ENCODE measurements around the gene SPIRE1. TPM values are rescaled to one million over a fixed set of nuclear protein-coding genes. Genes with fewer than 3 reads are reported as not detected.
A peak's percentile ranks its signal among the peaks of the same experiment; 100 is the strongest.

SPIRE1 gene
- total RNA-seq, 1 experiment from 2014 or later, result 26.1 TPM

- peak overlapping the region; percentile 82 for H2AFZ ChIP-seq
Observed at GRCh38 chr18:12656605-12656937, 1.3 kb downstream of the SPIRE1 start.

GRCh38 chr18:12654971-12655370 lies 2.9 kb downstream of the SPIRE1 start:
- Histone ChIP-seq H3K36me3 (ENCODE audit: low read depth) (no peaks in the 10 kb centered on the region), H3F3A (ENCODE audit: insufficient read depth, low read depth) (peaks cover 16% of the 10 kb centered on the region; the same call in 1 of the 2 replicates), H3K79me2 (ENCODE audit: low read depth) (peaks cover 42% of the 10 kb centered on the region), H3K9me3 (ENCODE audit: insufficient read depth, low read depth) (no peaks in the 10 kb centered on the region), H4K20me1 (ENCODE audit: insufficient read depth) (0 out of 2 replicates have a peak, but pooled peaks cover 8% of the 10 kb centered on the region), H2AFZ (no peak overlapping the region), H3K4me2 (peak overlapping the region; percentile 83; the same call in 1 of the 2 replicates), H3K4me3 (no peak overlapping the region), H3K27me3 (ENCODE audit: insufficient read depth, low read depth) (no peaks in the 10 kb centered on the region), H3K4me1 (replicated peaks; ENCODE audit: insufficient read depth) (peaks cover 24% of the 10 kb centered on the region), H3K27ac (no peak overlapping the region), H3K9me2 (ENCODE audit: insufficient read depth) (no peaks in the 10 kb centered on the region)
- no peak for TF ChIP-seq EZH2 (IDR thresholded peaks at IDR 0.05; ENCODE audit: low read depth)
- no peak for TF ChIP-seq CTCF (conservative IDR thresholded peaks at IDR 0.05)
- ChIA-PET CTCF (no interaction called here), POLR2A (ENCODE audit: unreplicated experiment) (no interaction called here)
- DNase-seq, result no peak
- BruUV-seq (replicated peaks), result no TSS peak
- intact Hi-C loops (cut with micrococcal nuclease; ENCODE audit: unreplicated experiment), result loop anchor here (5.0 kb wide), 1 partner anchor 278 kb away; the partner anchor contains the start of gene AFG3L2

More at GRCh38 chr18:12656605-12656937, 1.3 kb downstream of the SPIRE1 start:
- H3K4me2 ChIP-seq, result peak overlapping the region; percentile 83
- H3K79me2 ChIP-seq (ENCODE audit: low read depth), result peaks cover 42% of the 10 kb centered on the region
- no peaks in the 10 kb centered on the region for H3K9me2 ChIP-seq (ENCODE audit: insufficient read depth)
- CTCF ChIA-PET, result no interaction called here
- H3K36me3 ChIP-seq (ENCODE audit: low read depth), result no peaks in the 10 kb centered on the region
- POLR2A ChIA-PET (ENCODE audit: unreplicated experiment), result no interaction called here
- H3K27ac ChIP-seq, result no peak overlapping the region
- no peak for DNase-seq
- H3K9me3 ChIP-seq (ENCODE audit: insufficient read depth, low read depth), result no peaks in the 10 kb centered on the region
- peaks cover 22% of the 10 kb centered on the region; the same call in 1 of the 2 replicates for H3F3A ChIP-seq (ENCODE audit: insufficient read depth, low read depth)
- 0 out of 2 replicates have a peak, but pooled peaks cover 8% of the 10 kb centered on the region for H4K20me1 ChIP-seq (ENCODE audit: insufficient read depth)
- no TSS peak for BruUV-seq (replicated peaks)
- no peaks in the 10 kb centered on the region for H3K27me3 ChIP-seq (ENCODE audit: insufficient read depth, low read depth)
- TF ChIP-seq CTCF (conservative IDR thresholded peaks at IDR 0.05) (no peak), EZH2 (IDR thresholded peaks at IDR 0.05; ENCODE audit: low read depth) (no peak)
- intact Hi-C loops (cut with micrococcal nuclease; ENCODE audit: unreplicated experiment), result loop anchor here (2.0 to 5.0 kb wide), 3 partner anchors 50 to 279 kb away; partner anchors contain the start of gene AFG3L2
- peaks cover 29% of the 10 kb centered on the region for H3K4me1 ChIP-seq (replicated peaks; ENCODE audit: insufficient read depth)
- peak overlapping the region; percentile 86 for H3K4me3 ChIP-seq

- 0 out of 2 replicates have a peak, but pooled peaks cover 2% of the 10 kb centered on the region for H3K36me3 ChIP-seq (ENCODE audit: low read depth)
- CTCF ChIA-PET, result no interaction called here
- H3K4me3 ChIP-seq, result no peak overlapping the region
- TF ChIP-seq CTCF (conservative IDR thresholded peaks at IDR 0.05) (no peak), EZH2 (IDR thresholded peaks at IDR 0.05; ENCODE audit: low read depth) (no peak)
- no peaks in the 10 kb centered on the region for H3K9me2 ChIP-seq (ENCODE audit: insufficient read depth)
- H4K20me1 ChIP-seq (ENCODE audit: insufficient read depth), result 0 out of 2 replicates have a peak, but pooled peaks cover 8% of the 10 kb centered on the region
- H3K27ac ChIP-seq, result no peak overlapping the region
- DNase-seq, result no peak
- peaks cover 17% of the 10 kb centered on the region for H3K4me1 ChIP-seq (replicated peaks; ENCODE audit: insufficient read depth)
- no peaks in the 10 kb centered on the region; the same call in 1 of the 2 replicates for H3F3A ChIP-seq (ENCODE audit: insufficient read depth, low read depth)
- H3K27me3 ChIP-seq (ENCODE audit: insufficient read depth, low read depth), result no peaks in the 10 kb centered on the region
- intact Hi-C loops (cut with micrococcal nuclease; ENCODE audit: unreplicated experiment), result no loop called here
- peaks cover 46% of the 10 kb centered on the region for H3K79me2 ChIP-seq (ENCODE audit: low read depth)
- POLR2A ChIA-PET (ENCODE audit: unreplicated experiment), result no interaction called here
- BruUV-seq (replicated peaks), result no TSS peak
- no peak overlapping the region for H3K4me2 ChIP-seq
- H2AFZ ChIP-seq, result no peak overlapping the region
- H3K9me3 ChIP-seq (ENCODE audit: insufficient read depth, low read depth), result no peaks in the 10 kb centered on the region
Observed at GRCh38 chr18:12652861-12653401, 5.0 kb downstream of the SPIRE1 start.

Measured in PC-9 (cell line).